H1 (cell line): Measurements from ENCODE around the gene SCAMP4. TPM values are rescaled to one million over a fixed set of nuclear protein-coding genes. Genes with fewer than 3 reads are reported as not detected.

Experiments
- ATF3 ChIP-seq: IDR thresholded peaks from 2 replicates; pipeline ENCODE4 v1.6.1; 2011; ENCODE audit warnings: low read depth, mild to moderate bottlenecking, low read length; ENCODE audit not compliant: insufficient read depth
- CHD7 ChIP-seq: fragments of 300-600 bp; sonication (generic); IDR thresholded peaks from 2 replicates; pipeline ENCODE4 v1.7.1; 2012; ENCODE audit warnings: low read length, moderate library complexity, mild to moderate bottlenecking, inconsistent platforms; ENCODE audit not compliant: insufficient replicate concordance
- EP300 ChIP-seq, 2 experiments: IDR thresholded peaks; 1 replicate in 1 of 2; 2 replicates in 1 of 2; pipeline ENCODE4 v1.6.1; 2011 to 2012; ENCODE audit warnings: low read depth in 2 of 2, low read length in 2 of 2, mild to moderate bottlenecking in 2 of 2, borderline replicate concordance in 1 of 2, inconsistent platforms in 1 of 2, moderate library complexity in 1 of 2
- FOSL1 ChIP-seq: IDR thresholded peaks from 2 replicates; pipeline ENCODE4 v1.6.1; 2011; ENCODE audit warnings: mild to moderate bottlenecking, low read depth, low read length, moderate library complexity; ENCODE audit not compliant: insufficient read depth
- GABPA ChIP-seq: IDR thresholded peaks from 2 replicates; pipeline ENCODE4 v1.6.1; 2011; ENCODE audit warnings: mild to moderate bottlenecking, low read length, moderate library complexity, borderline replicate concordance; ENCODE audit not compliant: insufficient read depth
- RBBP5 ChIP-seq: IDR thresholded peaks from 2 replicates; pipeline ENCODE4 v1.7.1; 2012; ENCODE audit warnings: low read depth, mild to moderate bottlenecking, inconsistent platforms, low read length, moderate library complexity, borderline replicate concordance
- polyA plus RNA-seq, 7 experiments: library from polyadenylated mRNA; depleted of rRNA in 3 of 7; stranded (reverse) in 5 of 7; unstranded in 2 of 7; fragments of >200 nt in 5 of 7; fragments of 200-250 nt in 2 of 7; gene quantifications; 1 replicate in 5 of 7; 2 replicates in 1 of 7; 4 replicates in 1 of 7; pipeline versions ENCODE4 v1.2.1 to v1.2.3, GENCODE V29; 2011 to 2013; ENCODE audit warnings: missing spikeins in 2 of 7, mixed read lengths in 2 of 7
- total RNA-seq: library from RNA; stranded (reverse); fragmentation: NEBNext Ultra II Directional; extraction: Animal tissue kit (Norgen Biotek cat#: 25700); gene quantifications from 2 replicates; pipeline ENCODE4 v1.2.1, GENCODE V29; 2021

Gene SCAMP4
- total and polyA plus RNA-seq, 2 of the 8 experiments (the other 6 are each of a cell fraction or from before 2014, with no cell fraction given), result 17.1 to 61.4 TPM

- TF ChIP-seq CHD7 (no peak), FOSL1 (no peak), EP300 (IDR thresholded peaks at IDR 0.05; ENCODE audit: borderline replicate concordance in 1 of 2, low read depth in 2 of 2, low read length in 2 of 2) (no peak), ATF3 (no peak), GABPA (no peak; the same call in 1 of the 2 replicates), RBBP5 (no peak)
Observed at GRCh38 chr19:1905863-1906375, 720 bp downstream of the SCAMP4 start (continued).
